Keratinocyte (primary cell): Measurements from ENCODE around the gene RETSAT. TPM values are rescaled to one million over a fixed set of nuclear protein-coding genes. Genes with fewer than 3 reads are reported as not detected.

ENCODE experiments used
- DNase-seq: peaks from one replicate; pipeline ENCODE4 v3.0.0-alpha.2; 2011; ENCODE audit warnings: low read depth, missing footprints, low spot score
- FAIRE-seq: peaks from 2 replicates; lab custom pipeline; 2011; peaks lifted over from hg19 to GRCh38; lab: Jason Lieb, UNC
- H2AFZ ChIP-seq: 2 replicates; pipeline ENCODE4 v1.6.0; 2012; ENCODE audit warnings: low read length, control low read depth, inconsistent platforms; ENCODE audit not compliant: control insufficient read depth
- H3K27ac ChIP-seq: 2 replicates; pipeline ENCODE4 v1.5.1; 2011; ENCODE audit warnings: low read length; ENCODE audit not compliant: control insufficient read depth, insufficient read depth
- H3K27me3 ChIP-seq: 3 replicates; pipeline ENCODE4 v1.6.0; 2011; ENCODE audit warnings: low read length; ENCODE audit not compliant: control insufficient read depth, insufficient read depth; ENCODE audit errors: extremely low read depth
- H3K36me3 ChIP-seq, 2 experiments: 2 replicates in 1 of 2; 3 replicates in 1 of 2; pipeline ENCODE4 v1.5.1; 2011; ENCODE audit warnings: low read length in 2 of 2, mild to moderate bottlenecking in 1 of 2; ENCODE audit not compliant: control insufficient read depth in 2 of 2, insufficient read depth in 2 of 2; ENCODE audit errors: extremely low read depth in 1 of 2
- H3K4me1 ChIP-seq: 3 replicates; pipeline ENCODE4 v1.5.1; 2011; ENCODE audit warnings: low read length; ENCODE audit not compliant: control insufficient read depth, insufficient read depth; ENCODE audit errors: extremely low read depth
- H3K4me2 ChIP-seq: 3 replicates; pipeline ENCODE4 v1.6.0; 2011; ENCODE audit warnings: low read depth, low read length; ENCODE audit not compliant: control insufficient read depth, insufficient read depth; ENCODE audit errors: extremely low read depth
- H3K4me3 ChIP-seq, 3 experiments: fragments of 200-600 bp in 1 of 3; sonication (generic) in 1 of 3; 2 replicates in 2 of 3; 3 replicates in 1 of 3; pipeline ENCODE4 v1.5.1; 2011 to 2016; ENCODE audit warnings: low read length in 3 of 3, mild to moderate bottlenecking in 3 of 3, control low read depth in 2 of 3, inconsistent platforms in 1 of 3, low read depth in 1 of 3, mixed read lengths in 1 of 3, mixed run types in 1 of 3, moderate library complexity in 1 of 3; ENCODE audit not compliant: control insufficient read depth in 2 of 3, insufficient read depth in 2 of 3; ENCODE audit errors: extremely low read depth in 1 of 3
- H3K79me2 ChIP-seq: 2 replicates; pipeline ENCODE4 v1.6.0; 2012; ENCODE audit warnings: low read length; ENCODE audit not compliant: control insufficient read depth, insufficient read depth
- H3K9ac ChIP-seq: 3 replicates; pipeline ENCODE4 v1.6.0; 2011; ENCODE audit warnings: low read length; ENCODE audit not compliant: control insufficient read depth, insufficient read depth; ENCODE audit errors: extremely low read depth
- H3K9me1 ChIP-seq: 3 replicates; pipeline ENCODE4 v1.6.0; 2011; ENCODE audit warnings: low read length; ENCODE audit not compliant: control insufficient read depth, insufficient read depth; ENCODE audit errors: extremely low read depth
- H3K9me3 ChIP-seq: 2 replicates; pipeline ENCODE4 v1.5.1; 2012; ENCODE audit warnings: low read depth, low read length; ENCODE audit not compliant: control insufficient read depth
- H4K20me1 ChIP-seq: 3 replicates; pipeline ENCODE4 v1.6.0; 2011; ENCODE audit warnings: low read length; ENCODE audit not compliant: control insufficient read depth, insufficient read depth; ENCODE audit errors: extremely low read depth
- EZH2 ChIP-seq: IDR thresholded peaks from one replicate; pipeline ENCODE4 v1.6.1; 2012; ENCODE audit warnings: inconsistent platforms, mild to moderate bottlenecking, low read length, moderate library complexity
- dilution Hi-C: fragments of 300-500 bp; cut with MboI; formaldehyde crosslinking; loops from one replicate; pipeline ENCODE4 v1.7.0; 2020; ENCODE audit warnings: low sequenced_read_pairs; ENCODE audit not compliant: extremely low pct_ligation_motif_present
- polyA plus RNA-seq, 5 experiments: library from polyadenylated mRNA; depleted of rRNA in 3 of 5; stranded (reverse) in 3 of 5; stranded (forward) in 1 of 5; unstranded in 1 of 5; fragments of >200 nt; gene quantifications; 1 replicate in 1 of 5; 2 replicates in 3 of 5; 3 replicates in 1 of 5; pipeline versions ENCODE4 v1.2.1 to v1.2.3, GENCODE V29; 2011 to 2012; ENCODE audit warnings: missing spikeins in 2 of 5, low read depth in 1 of 5, low replicate concordance in 1 of 5
- TF ChIP-seq, protein P1 (sequence below), 3 experiments: IDR thresholded peaks in 1 of 3; conservative IDR thresholded peaks in 1 of 3; optimal IDR thresholded peaks in 1 of 3; 2 replicates in 2 of 3; 3 replicates in 1 of 3; pipeline versions ENCODE3 to v1.5.1; 2011; ENCODE audit warnings: low read length in 3 of 3, mild to moderate bottlenecking in 3 of 3, moderate library complexity in 2 of 3, control low read depth in 1 of 3, inconsistent platforms in 1 of 3; ENCODE audit not compliant: insufficient read depth in 2 of 3; ENCODE audit errors: extremely low read depth in 1 of 3

The RETSAT gene
- polyA plus RNA-seq, 1 donor (not counting 4 experiments of a cell fraction or from before 2014, with no cell fraction given), result 74.0 TPM

DNA sequence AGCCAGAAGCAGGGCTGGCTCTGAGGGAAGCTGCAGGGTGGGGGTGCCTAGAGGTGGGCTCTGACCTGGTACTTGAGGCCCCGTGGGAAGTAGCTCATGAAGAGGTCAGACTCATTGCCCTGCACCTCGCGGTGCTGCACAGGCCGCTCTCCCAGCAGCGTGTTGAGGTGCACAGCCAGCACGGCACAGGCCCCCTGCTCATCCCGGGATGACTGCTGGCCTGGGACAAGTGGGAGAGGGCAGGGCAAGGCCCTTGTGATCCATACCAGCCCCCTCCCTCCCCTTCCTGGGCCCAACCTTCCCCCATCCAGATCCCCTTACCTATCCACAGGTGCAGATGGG lies 47.1 kb upstream of the RETSAT start:
- no peaks in the 10 kb centered on the region for H4K20me1 ChIP-seq
- H3K27ac ChIP-seq, result no peak overlapping the region
- no peaks in the 10 kb centered on the region for H3K9me3 ChIP-seq
- H3K4me3 ChIP-seq, result no peak overlapping the region
- H3K79me2 ChIP-seq, result peaks cover 38% of the 10 kb centered on the region
- H3K27me3 ChIP-seq, result no peaks in the 10 kb centered on the region
- peaks cover 26 to 30% of the 10 kb centered on the region in 2 experiments for H3K36me3 ChIP-seq
- H3K9ac ChIP-seq, result no peak overlapping the region
- no peaks in the 10 kb centered on the region for H3K9me1 ChIP-seq
- peaks cover 8% of the 10 kb centered on the region for H3K4me1 ChIP-seq
- TF ChIP-seq EZH2, result no peak
- TF ChIP-seq, protein P1, sequence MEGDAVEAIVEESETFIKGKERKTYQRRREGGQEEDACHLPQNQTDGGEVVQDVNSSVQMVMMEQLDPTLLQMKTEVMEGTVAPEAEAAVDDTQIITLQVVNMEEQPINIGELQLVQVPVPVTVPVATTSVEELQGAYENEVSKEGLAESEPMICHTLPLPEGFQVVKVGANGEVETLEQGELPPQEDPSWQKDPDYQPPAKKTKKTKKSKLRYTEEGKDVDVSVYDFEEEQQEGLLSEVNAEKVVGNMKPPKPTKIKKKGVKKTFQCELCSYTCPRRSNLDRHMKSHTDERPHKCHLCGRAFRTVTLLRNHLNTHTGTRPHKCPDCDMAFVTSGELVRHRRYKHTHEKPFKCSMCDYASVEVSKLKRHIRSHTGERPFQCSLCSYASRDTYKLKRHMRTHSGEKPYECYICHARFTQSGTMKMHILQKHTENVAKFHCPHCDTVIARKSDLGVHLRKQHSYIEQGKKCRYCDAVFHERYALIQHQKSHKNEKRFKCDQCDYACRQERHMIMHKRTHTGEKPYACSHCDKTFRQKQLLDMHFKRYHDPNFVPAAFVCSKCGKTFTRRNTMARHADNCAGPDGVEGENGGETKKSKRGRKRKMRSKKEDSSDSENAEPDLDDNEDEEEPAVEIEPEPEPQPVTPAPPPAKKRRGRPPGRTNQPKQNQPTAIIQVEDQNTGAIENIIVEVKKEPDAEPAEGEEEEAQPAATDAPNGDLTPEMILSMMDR (optimal IDR thresholded peaks at IDR 0.05 in 1 of 3, IDR thresholded peaks at IDR 0.05 in 1 of 3, conservative IDR thresholded peaks at IDR 0.05 in 1 of 3; ENCODE audit: extremely low read depth in 1 of 3, insufficient read depth in 2 of 3, low read length in 3 of 3), result no peak
- DNase-seq (no peak), FAIRE-seq (no peak)
- dilution Hi-C loops, result no loop called here
- H2AFZ ChIP-seq, result no peak overlapping the region
- no peak overlapping the region for H3K4me2 ChIP-seq

- no peak overlapping the region for H3K4me3 ChIP-seq
- no peak for FAIRE-seq
- DNase-seq, result no peak
- H3K4me2 ChIP-seq, result no peak overlapping the region
- H3K79me2 ChIP-seq, result peaks cover 33% of the 10 kb centered on the region
- H4K20me1 ChIP-seq, result no peaks in the 10 kb centered on the region
- H3K27ac ChIP-seq, result no peak overlapping the region
- no peaks in the 10 kb centered on the region for H3K9me3 ChIP-seq
- dilution Hi-C loops, result no loop called here
- no peak overlapping the region for H2AFZ ChIP-seq
- no peak overlapping the region for H3K9ac ChIP-seq
- no peaks in the 10 kb centered on the region for H3K27me3 ChIP-seq
- peaks cover 26 to 36% of the 10 kb centered on the region in 2 experiments for H3K36me3 ChIP-seq
- peaks cover 8% of the 10 kb centered on the region for H3K4me1 ChIP-seq
- no peaks in the 10 kb centered on the region for H3K9me1 ChIP-seq
- TF ChIP-seq, protein P1 (optimal IDR thresholded peaks at IDR 0.05 in 1 of 3, IDR thresholded peaks at IDR 0.05 in 1 of 3, conservative IDR thresholded peaks at IDR 0.05 in 1 of 3; ENCODE audit: extremely low read depth in 1 of 3, insufficient read depth in 2 of 3, low read length in 3 of 3), result no peak
- TF ChIP-seq EZH2, result no peak
Observed at GRCh38 chr2:85400541-85401463, 46.5 kb upstream of the RETSAT start.
